8988T (cell line): ENCODE results near the gene GPATCH11.

Source experiments
- DNase-seq: peaks from one replicate; pipeline ENCODE4 v3.0.0; 2011

Gene GPATCH11

GRCh38 chr2:37109523-37109922, 25.2 kb downstream of the GPATCH11 start:
- no peak for DNase-seq

GRCh38 chr2:37110306-37111212, 26.2 kb downstream of the GPATCH11 start:
- no peak for DNase-seq

- DNase-seq, result no peak
Observed at GRCh38 chr2:37111958-37112357, 27.6 kb downstream of the GPATCH11 start.

GRCh38 chr2:37117566-37117965, 33.2 kb downstream of the GPATCH11 start:
- DNase-seq, result no peak

GRCh38 chr2:37119157-37119556, 34.8 kb downstream of the GPATCH11 start:
- DNase-seq, result no peak

- DNase-seq, result no peak
Observed at GRCh38 chr2:37125416-37125815, 41.1 kb downstream of the GPATCH11 start.

- no peak for DNase-seq
Observed at GRCh38 chr2:37132914-37133313, 48.6 kb downstream of the GPATCH11 start.

GRCh38 chr2:37142546-37142945, 58.2 kb downstream of the GPATCH11 start:
- no peak for DNase-seq

- DNase-seq, result no peak
Observed at GRCh38 chr2:37143974-37144373, 59.7 kb downstream of the GPATCH11 start.

GRCh38 chr2:37146062-37146461, 61.7 kb downstream of the GPATCH11 start:
- no peak for DNase-seq

GRCh38 chr2:37148325-37148724, 64.0 kb downstream of the GPATCH11 start:
- DNase-seq, result no peak
